H1 (cell line): ENCODE results near the gene TXNDC16. TPM values are rescaled to one million over a fixed set of nuclear protein-coding genes. Genes with fewer than 3 reads are reported as not detected.

ENCODE experiments used
- CEBPB ChIP-seq: IDR thresholded peaks from 2 replicates; pipeline ENCODE4 v1.6.1; 2012; ENCODE audit warnings: low read depth, low read length
- CHD2 ChIP-seq: IDR thresholded peaks from 2 replicates; pipeline ENCODE4 v1.6.1; 2012; ENCODE audit warnings: low read length, improper control_type of control experiment
- CREB1 ChIP-seq: IDR thresholded peaks from 2 replicates; pipeline ENCODE4 v1.6.1; 2012; ENCODE audit warnings: inconsistent platforms
- EGR1 ChIP-seq: IDR thresholded peaks from 2 replicates; pipeline ENCODE4 v1.6.1; 2011; ENCODE audit warnings: low read depth, low read length, borderline replicate concordance
- NRF1 ChIP-seq: IDR thresholded peaks from 2 replicates; pipeline ENCODE4 v1.6.1; 2011; ENCODE audit warnings: mild to moderate bottlenecking, low read depth, low read length, improper control_type of control experiment
- PHF8 ChIP-seq: fragments of 200-600 bp; sonication (generic); conservative IDR thresholded peaks from 2 replicates; pipeline ENCODE4 v1.7.1; 2012; ENCODE audit warnings: low read depth, mild to moderate bottlenecking, inconsistent platforms, low read length, moderate library complexity
- RBBP5 ChIP-seq: IDR thresholded peaks from 2 replicates; pipeline ENCODE4 v1.7.1; 2012; ENCODE audit warnings: low read depth, mild to moderate bottlenecking, inconsistent platforms, low read length, moderate library complexity, borderline replicate concordance
- SP1 ChIP-seq: IDR thresholded peaks from 2 replicates; pipeline ENCODE4 v1.6.1; 2011; ENCODE audit warnings: low read depth, low read length
- SP2 ChIP-seq: IDR thresholded peaks from 2 replicates; pipeline ENCODE4 v1.6.1; 2012; ENCODE audit warnings: mild to moderate bottlenecking, low read length, inconsistent platforms
- SRF ChIP-seq: IDR thresholded peaks from 2 replicates; pipeline ENCODE4 v1.6.1; 2011; ENCODE audit warnings: mild to moderate bottlenecking, low read depth, low read length, moderate library complexity
- TAF1 ChIP-seq: IDR thresholded peaks from 2 replicates; pipeline ENCODE4 v1.6.1; 2011; ENCODE audit warnings: mild to moderate bottlenecking, low read depth, low read length
- TAF7 ChIP-seq: optimal IDR thresholded peaks from 2 replicates; pipeline ENCODE3; 2011; ENCODE audit warnings: low read depth, mild to moderate bottlenecking, inconsistent platforms, low read length, moderate library complexity, borderline replicate concordance
- TCF12 ChIP-seq: IDR thresholded peaks from 2 replicates; pipeline ENCODE4 v1.6.1; 2011; ENCODE audit warnings: low read depth, mild to moderate bottlenecking, low read length
- polyA plus RNA-seq, 7 experiments: library from polyadenylated mRNA; depleted of rRNA in 3 of 7; stranded (reverse) in 5 of 7; unstranded in 2 of 7; fragments of >200 nt in 5 of 7; fragments of 200-250 nt in 2 of 7; gene quantifications; 1 replicate in 5 of 7; 2 replicates in 1 of 7; 4 replicates in 1 of 7; pipeline versions ENCODE4 v1.2.1 to v1.2.3, GENCODE V29; 2011 to 2013; ENCODE audit warnings: missing spikeins in 2 of 7, mixed read lengths in 2 of 7
- total RNA-seq: library from RNA; stranded (reverse); fragmentation: NEBNext Ultra II Directional; extraction: Animal tissue kit (Norgen Biotek cat#: 25700); gene quantifications from 2 replicates; pipeline ENCODE4 v1.2.1, GENCODE V29; 2021

The TXNDC16 gene
- total and polyA plus RNA-seq, 2 of the 8 experiments (the other 6 are each of a cell fraction or from before 2014, with no cell fraction given): 6.7 to 14.3 TPM

DNA sequence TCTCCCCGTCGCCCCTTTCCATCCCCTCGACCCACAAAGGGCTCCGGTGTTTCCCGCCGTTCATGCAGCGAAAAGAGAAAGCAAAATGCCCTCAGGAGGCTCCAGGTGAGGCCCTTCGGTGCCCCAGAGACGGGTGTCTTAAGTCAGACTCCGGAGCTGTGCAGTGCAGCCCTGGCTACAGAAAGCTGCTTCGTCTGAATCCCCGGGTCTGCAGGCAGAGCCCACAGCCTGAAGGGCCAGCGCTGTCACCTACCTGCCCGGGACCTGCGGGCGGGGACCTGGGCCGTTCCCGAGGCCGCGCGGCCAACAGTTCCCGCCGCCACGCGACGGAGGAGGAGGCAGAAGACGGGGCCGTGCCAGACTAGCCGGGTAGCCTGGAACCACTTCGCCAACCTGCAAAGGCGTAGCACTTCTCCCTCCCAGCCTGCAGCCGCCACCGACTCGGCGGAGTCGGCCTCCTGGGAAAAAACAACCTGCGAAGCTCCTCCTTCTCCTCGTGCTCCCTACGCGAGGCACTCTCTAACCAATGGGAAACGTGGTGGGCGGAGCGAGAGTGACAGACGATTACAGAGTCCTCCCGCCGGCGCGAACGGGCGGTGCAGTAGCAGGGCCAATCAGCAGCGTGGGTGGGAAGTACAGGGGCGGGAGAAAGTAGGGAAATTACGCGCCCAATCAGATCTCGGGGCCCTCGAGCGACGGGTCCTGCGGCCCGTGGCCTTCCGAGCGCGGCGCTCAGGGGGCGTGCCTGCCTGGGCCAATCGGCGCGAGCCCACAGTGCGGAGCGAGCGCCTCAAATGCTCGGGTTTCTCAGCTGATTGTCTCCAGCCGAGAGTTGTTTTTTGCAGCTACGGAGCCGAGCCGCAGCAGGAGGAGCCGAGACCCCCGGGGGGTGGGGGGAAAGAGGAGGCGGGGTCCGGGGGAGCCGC lies at the start of gene TXNDC16, which contains the start of gene GPR137C (continued):
- TF ChIP-seq PHF8 (peak; percentile 80), NRF1 (no peak), EGR1 (0 out of 2 replicates have a peak, but pooled peaks have one; percentile 28), CEBPB (no peak), RBBP5 (peak; percentile 97), CREB1 (peak; percentile 78), SP1 (peak; percentile 98), CHD2 (peak; percentile 86), TAF7 (peak; percentile 41), SRF (no peak), SP2 (peak; percentile 75), TAF1 (peak; percentile 81), TCF12 (no peak)
